ENCODE measurements around the gene LGR4.
A peak's percentile ranks its signal among the peaks of the same experiment; 100 is the strongest.

The LGR4 gene

GRCh38 chr11:27398400-27398770, 74.2 kb downstream of the LGR4 start:
- DNase-seq = no peak

GRCh38 chr11:27397624-27398399, 74.8 kb downstream of the LGR4 start:
- DNase-seq = peak; percentile 31

- no peak for DNase-seq
Observed at GRCh38 chr11:27396259-27396839, 76.2 kb downstream of the LGR4 start.

GRCh38 chr11:27395556-27396258, 76.9 kb downstream of the LGR4 start:
- peak; percentile 31 for DNase-seq

- no peak for DNase-seq
Observed at GRCh38 chr11:27394781-27395228, 77.8 kb downstream of the LGR4 start.

GRCh38 chr11:27392278-27393114, 80.1 kb downstream of the LGR4 start:
- DNase-seq = no peak

- no peak for DNase-seq
Observed at GRCh38 chr11:27391331-27392015, 81.1 kb downstream of the LGR4 start.

GRCh38 chr11:27390318-27391295, 82.0 kb downstream of the LGR4 start:
- no peak for DNase-seq

- no peak for DNase-seq
Observed at GRCh38 chr11:27388869-27389268, 83.7 kb downstream of the LGR4 start.

GRCh38 chr11:27388001-27388400, 84.6 kb downstream of the LGR4 start:
- DNase-seq = no peak

- DNase-seq = no peak
Observed at GRCh38 chr11:27387362-27387761, 85.2 kb downstream of the LGR4 start.

GRCh38 chr11:27386181-27386845, 86.3 kb downstream of the LGR4 start:
- no peak for DNase-seq

GRCh38 chr11:27385245-27385644, 87.3 kb downstream of the LGR4 start:
- DNase-seq = no peak

GRCh38 chr11:27384227-27384626, 88.4 kb downstream of the LGR4 start:
- DNase-seq = no peak

GRCh38 chr11:27383645-27384044, 88.9 kb downstream of the LGR4 start:
- DNase-seq = no peak

GRCh38 chr11:27381238-27381666, 91.3 kb downstream of the LGR4 start:
- no peak for DNase-seq

- DNase-seq = no peak
Observed at GRCh38 chr11:27380771-27381170, 91.8 kb downstream of the LGR4 start.

GRCh38 chr11:27379449-27379848, 93.1 kb downstream of the LGR4 start:
- DNase-seq = no peak

GRCh38 chr11:27375370-27375769, 97.2 kb downstream of the LGR4 start:
- no peak for DNase-seq

GRCh38 chr11:27373856-27374602, 98.6 kb downstream of the LGR4 start:
- no peak for DNase-seq
